Loucy (cell line): Measurements from ENCODE around the gene DEDD.

Experiments
- H2AFZ ChIP-seq: fragments of 200-600 bp; sonication (generic); 2 replicates; pipeline ENCODE4 v1.6.0; 2016; ENCODE audit warnings: antibody characterized with exemption, mild to moderate bottlenecking, low read length, moderate library complexity
- H3F3A ChIP-seq: fragments of 200-600 bp; 2 replicates; pipeline ENCODE4 v1.6.0; 2016; ENCODE audit warnings: antibody characterized with exemption, low read depth, mild to moderate bottlenecking
- H3K27me3 ChIP-seq: fragments of 200-600 bp; sonication (generic); 2 replicates; pipeline ENCODE4 v1.6.1; 2014; ENCODE audit warnings: low read length, mild to moderate bottlenecking; ENCODE audit not compliant: insufficient read depth, poor library complexity, severe bottlenecking
- H3K36me3 ChIP-seq: fragments of 200-600 bp; sonication (generic); 2 replicates; pipeline ENCODE4 v1.6.1; 2016; ENCODE audit warnings: low read length; ENCODE audit not compliant: insufficient read depth
- H3K4me1 ChIP-seq: fragments of 200-600 bp; sonication (generic); 2 replicates; pipeline ENCODE4 v1.5.1; 2014; ENCODE audit warnings: low read length, mild to moderate bottlenecking; ENCODE audit not compliant: insufficient read depth, poor library complexity, severe bottlenecking
- H3K4me2 ChIP-seq: fragments of 200-600 bp; sonication (generic); 2 replicates; pipeline ENCODE4 v1.6.0; 2014; ENCODE audit warnings: antibody characterized with exemption, low read length, low read depth, mild to moderate bottlenecking; ENCODE audit not compliant: poor library complexity, severe bottlenecking
- H3K4me3 ChIP-seq: fragments of 200-600 bp; sonication (generic); 2 replicates; pipeline ENCODE4 v1.5.1; 2014; ENCODE audit warnings: low read length, mild to moderate bottlenecking, mixed read lengths; ENCODE audit not compliant: poor library complexity, severe bottlenecking
- H3K79me2 ChIP-seq: fragments of 200-600 bp; sonication (generic); 2 replicates; pipeline ENCODE4 v1.6.1; 2014; ENCODE audit warnings: low read length; ENCODE audit not compliant: insufficient read depth
- H3K9ac ChIP-seq: fragments of 200-600 bp; sonication (generic); 2 replicates; pipeline ENCODE4 v1.6.0; 2014; ENCODE audit warnings: mild to moderate bottlenecking, low read depth, low read length, moderate library complexity; ENCODE audit not compliant: poor library complexity, severe bottlenecking
- H3K9me2 ChIP-seq: fragments of 200-600 bp; sonication (generic); replicated peaks from 2 replicates; pipeline ENCODE4 v1.6.1; 2016; ENCODE audit warnings: low read depth, low read length, mixed read lengths
- H3K9me3 ChIP-seq: fragments of 200-600 bp; sonication (generic); 2 replicates; pipeline ENCODE4 v1.6.1; 2014; ENCODE audit warnings: mild to moderate bottlenecking, antibody characterized with exemption, low read length, low read depth; ENCODE audit not compliant: insufficient read depth
- H4K20me1 ChIP-seq: fragments of 200-600 bp; sonication (generic); 2 replicates; pipeline ENCODE4 v1.6.0; 2014; ENCODE audit warnings: antibody characterized with exemption, low read length, mild to moderate bottlenecking; ENCODE audit not compliant: insufficient read depth, poor library complexity, severe bottlenecking
- EZH2phosphoT487 ChIP-seq: fragments of 200-600 bp; IDR thresholded peaks from 2 replicates; pipeline ENCODE4 v1.6.1; 2018; ENCODE audit warnings: antibody characterized with exemption, mild to moderate bottlenecking, moderate library complexity, borderline replicate concordance
- TF ChIP-seq, protein P1 (sequence below): fragments of 200-600 bp; sonication (generic); conservative IDR thresholded peaks from 2 replicates; pipeline ENCODE4 v1.5.1; 2014; ENCODE audit warnings: mild to moderate bottlenecking, antibody characterized with exemption, low read length

The DEDD gene

DNA sequence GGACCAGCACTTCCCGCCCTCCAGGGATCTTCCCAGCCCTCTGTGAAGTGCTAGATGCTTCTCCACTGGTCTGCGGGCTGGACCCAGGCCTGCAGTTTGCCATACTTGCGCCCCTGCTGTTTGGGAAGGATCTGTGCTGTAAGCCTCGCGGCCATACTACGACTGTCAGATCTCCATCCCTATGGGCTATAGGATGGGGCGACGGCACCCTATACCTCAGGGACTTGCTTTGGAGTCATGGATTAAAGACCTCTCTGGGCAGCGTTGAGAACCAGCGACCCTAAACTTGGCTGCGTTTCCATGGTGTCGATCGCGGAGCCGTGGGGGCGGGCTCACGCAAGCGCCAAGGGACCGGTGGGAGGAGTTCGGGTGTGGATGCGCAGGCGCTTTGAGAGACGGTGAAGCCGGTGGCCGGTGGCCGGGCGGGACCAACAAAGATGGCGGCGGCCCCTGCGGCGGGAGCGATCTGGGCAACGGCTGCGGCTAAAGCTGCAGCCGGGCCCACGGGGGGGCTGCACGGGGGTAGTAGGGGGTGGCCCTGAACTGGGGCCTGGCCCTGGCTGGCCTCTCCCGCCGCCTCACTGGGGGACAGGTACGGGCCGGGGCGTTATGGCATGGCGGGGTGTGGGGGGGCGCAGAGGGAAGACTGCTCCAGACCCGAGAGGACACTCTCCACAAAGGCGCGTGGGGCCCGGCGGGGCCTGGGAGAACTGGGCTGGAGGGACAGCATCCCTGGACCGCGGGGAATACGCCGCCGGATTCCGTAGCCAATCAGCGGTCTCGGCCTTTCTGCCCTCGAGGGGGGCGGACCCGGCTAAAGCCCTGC is 26.8 kb upstream of the DEDD start, which contains the start of gene USP21:
USP21 (plus strand) TSS at position 414 of the 826 bp plus-strand sequence. CDS start 1,141 bp downstream, outside the sequence.
- TF ChIP-seq EZH2phosphoT487 = no peak
- TF ChIP-seq, protein P1, sequence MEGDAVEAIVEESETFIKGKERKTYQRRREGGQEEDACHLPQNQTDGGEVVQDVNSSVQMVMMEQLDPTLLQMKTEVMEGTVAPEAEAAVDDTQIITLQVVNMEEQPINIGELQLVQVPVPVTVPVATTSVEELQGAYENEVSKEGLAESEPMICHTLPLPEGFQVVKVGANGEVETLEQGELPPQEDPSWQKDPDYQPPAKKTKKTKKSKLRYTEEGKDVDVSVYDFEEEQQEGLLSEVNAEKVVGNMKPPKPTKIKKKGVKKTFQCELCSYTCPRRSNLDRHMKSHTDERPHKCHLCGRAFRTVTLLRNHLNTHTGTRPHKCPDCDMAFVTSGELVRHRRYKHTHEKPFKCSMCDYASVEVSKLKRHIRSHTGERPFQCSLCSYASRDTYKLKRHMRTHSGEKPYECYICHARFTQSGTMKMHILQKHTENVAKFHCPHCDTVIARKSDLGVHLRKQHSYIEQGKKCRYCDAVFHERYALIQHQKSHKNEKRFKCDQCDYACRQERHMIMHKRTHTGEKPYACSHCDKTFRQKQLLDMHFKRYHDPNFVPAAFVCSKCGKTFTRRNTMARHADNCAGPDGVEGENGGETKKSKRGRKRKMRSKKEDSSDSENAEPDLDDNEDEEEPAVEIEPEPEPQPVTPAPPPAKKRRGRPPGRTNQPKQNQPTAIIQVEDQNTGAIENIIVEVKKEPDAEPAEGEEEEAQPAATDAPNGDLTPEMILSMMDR = no peak
- Histone ChIP-seq H4K20me1 (no peaks in the 10 kb centered on the region), H3K4me3 (peak within 1 kb of the TSS; percentile 88), H3K79me2 (peaks cover 42% of the 10 kb centered on the region), H3K9ac (peak within 1 kb of the TSS; percentile 92), H3K27me3 (no peaks in the 10 kb centered on the region), H3K36me3 (peaks cover 16% of the 10 kb centered on the region; the same call in 1 of the 2 replicates), H2AFZ (peak within 1 kb of the TSS; percentile 95), H3F3A (no peaks in the 10 kb centered on the region), H3K9me3 (no peaks in the 10 kb centered on the region), H3K9me2 (no peaks in the 10 kb centered on the region), H3K4me1 (peaks cover 41% of the 10 kb centered on the region), H3K4me2 (peak within 1 kb of the TSS; percentile 80)

DNA sequence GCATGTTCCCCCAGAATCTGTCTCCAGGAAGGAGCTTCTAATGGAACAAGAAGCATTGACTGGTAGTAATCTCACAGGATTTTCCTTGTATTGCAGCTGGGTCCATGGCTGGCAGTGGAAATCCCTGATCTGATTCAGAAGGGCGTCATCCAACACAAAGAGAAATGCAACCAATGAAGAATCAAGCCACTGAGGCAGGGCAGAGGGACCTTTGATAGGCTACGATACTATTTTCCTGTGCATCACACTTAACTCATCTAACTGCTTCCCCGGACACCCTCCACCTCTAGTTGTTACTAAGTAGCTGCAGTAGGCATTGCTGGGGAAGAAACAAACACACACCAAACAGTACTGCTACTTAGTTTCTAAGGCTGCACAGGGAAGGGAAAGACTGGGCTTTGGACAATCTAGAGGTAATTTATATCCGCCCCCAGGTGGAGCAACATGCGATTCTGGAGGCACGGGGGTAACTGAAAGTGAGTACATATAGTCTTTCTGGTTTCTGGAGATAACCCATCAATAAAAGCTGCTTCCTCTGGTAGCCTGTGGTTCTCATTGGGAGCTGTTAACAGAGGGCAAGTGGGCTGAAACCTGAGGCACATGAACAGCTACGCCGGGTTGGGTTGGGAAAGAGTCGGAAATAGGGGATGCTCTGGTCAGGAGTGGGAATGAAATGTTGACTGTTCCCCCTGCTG is 26.0 kb upstream of the DEDD start:
- Histone ChIP-seq H3F3A (no peaks in the 10 kb centered on the region), H3K27me3 (no peaks in the 10 kb centered on the region), H3K9me2 (no peaks in the 10 kb centered on the region), H4K20me1 (no peaks in the 10 kb centered on the region), H3K79me2 (peaks cover 47% of the 10 kb centered on the region), H3K4me2 (peak overlapping the region; percentile 80), H3K4me3 (peak overlapping the region; percentile 88), H3K9me3 (no peaks in the 10 kb centered on the region), H2AFZ (no peak overlapping the region), H3K9ac (no peak overlapping the region), H3K4me1 (peaks cover 41% of the 10 kb centered on the region), H3K36me3 (peaks cover 16% of the 10 kb centered on the region; the same call in 1 of the 2 replicates)
- TF ChIP-seq EZH2phosphoT487 = no peak

DNA sequence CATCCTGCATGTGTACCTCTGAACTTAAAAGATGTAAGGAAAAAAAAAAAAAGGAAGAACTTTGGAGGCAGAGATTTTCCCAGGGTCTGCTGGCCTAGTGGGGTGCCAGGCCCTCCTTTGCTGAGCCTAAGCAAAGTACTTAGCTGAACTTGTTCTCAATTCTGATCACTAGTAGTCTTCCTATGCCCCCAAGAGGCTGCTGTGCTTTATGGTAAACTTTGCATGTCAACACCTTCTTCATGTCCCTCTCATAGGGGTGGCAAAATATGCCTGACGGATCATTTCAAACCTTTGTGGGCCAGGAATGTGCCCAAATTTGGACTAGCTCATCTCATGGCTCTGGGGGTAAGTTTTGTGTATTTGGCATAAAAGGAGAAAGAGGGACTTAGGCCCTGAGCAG is 25.4 kb upstream of the DEDD start:
- H2AFZ ChIP-seq = no peak overlapping the region
- H3K9me2 ChIP-seq = no peaks in the 10 kb centered on the region
- H3K9me3 ChIP-seq = no peaks in the 10 kb centered on the region
- peaks cover 41% of the 10 kb centered on the region for H3K4me1 ChIP-seq
- H3K4me3 ChIP-seq = no peak overlapping the region
- peaks cover 50% of the 10 kb centered on the region for H3K79me2 ChIP-seq
- H4K20me1 ChIP-seq = no peaks in the 10 kb centered on the region
- no peaks in the 10 kb centered on the region for H3F3A ChIP-seq
- no peak overlapping the region for H3K9ac ChIP-seq
- H3K36me3 ChIP-seq = peaks cover 16% of the 10 kb centered on the region; the same call in 1 of the 2 replicates
- TF ChIP-seq EZH2phosphoT487 = no peak
- TF ChIP-seq, protein P1 = no peak
- no peaks in the 10 kb centered on the region for H3K27me3 ChIP-seq
- no peak overlapping the region for H3K4me2 ChIP-seq
